Thyroid gland (tissue), 4 donors: ENCODE data around the gene HIPK2.

Experiments used
- POLR2A ChIP-seq, 2 donors: fragments of 450-650 bp; IDR thresholded peaks; one replicate each; pipeline ENCODE4 v1.6.1; 2017; ENCODE audit warnings: antibody characterized with exemption in 2 of 2, mild to moderate bottlenecking in 2 of 2, moderate library complexity in 1 of 2
- TF ChIP-seq, protein P1 (sequence below), 6 experiments: fragments of 200-600 bp in 3 of 6; fragments of 450-650 bp in 3 of 6; sonication (generic) in 3 of 6; IDR thresholded peaks; one replicate each; pipeline ENCODE4 v1.5.1; 2016 to 2019; ENCODE audit warnings: antibody characterized with exemption in 6 of 6, mild to moderate bottlenecking in 2 of 6, inconsistent platforms in 1 of 6, moderate library complexity in 1 of 6

DNA sequence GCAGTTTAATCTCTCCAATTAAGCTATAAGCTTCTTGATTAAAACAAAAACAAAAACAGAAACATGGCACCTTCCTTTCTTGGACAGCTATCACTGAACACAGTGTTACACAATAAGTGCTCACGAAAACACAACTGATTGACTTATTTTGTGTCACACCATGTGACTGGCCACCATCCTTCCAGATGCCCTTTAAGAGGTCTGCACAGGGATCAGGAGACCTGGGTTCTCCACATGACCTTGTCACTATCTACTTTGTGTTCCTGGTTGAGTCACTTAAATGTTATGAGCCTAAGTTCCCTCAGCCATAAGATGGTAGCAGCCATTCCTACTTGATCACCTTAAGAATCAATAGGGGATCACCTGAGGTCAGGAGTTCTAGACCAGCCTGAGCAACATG is 120.1 kb downstream of the HIPK2 start:
- no peak for TF ChIP-seq POLR2A (IDR thresholded peaks at IDR 0.05)
- TF ChIP-seq, protein P1, sequence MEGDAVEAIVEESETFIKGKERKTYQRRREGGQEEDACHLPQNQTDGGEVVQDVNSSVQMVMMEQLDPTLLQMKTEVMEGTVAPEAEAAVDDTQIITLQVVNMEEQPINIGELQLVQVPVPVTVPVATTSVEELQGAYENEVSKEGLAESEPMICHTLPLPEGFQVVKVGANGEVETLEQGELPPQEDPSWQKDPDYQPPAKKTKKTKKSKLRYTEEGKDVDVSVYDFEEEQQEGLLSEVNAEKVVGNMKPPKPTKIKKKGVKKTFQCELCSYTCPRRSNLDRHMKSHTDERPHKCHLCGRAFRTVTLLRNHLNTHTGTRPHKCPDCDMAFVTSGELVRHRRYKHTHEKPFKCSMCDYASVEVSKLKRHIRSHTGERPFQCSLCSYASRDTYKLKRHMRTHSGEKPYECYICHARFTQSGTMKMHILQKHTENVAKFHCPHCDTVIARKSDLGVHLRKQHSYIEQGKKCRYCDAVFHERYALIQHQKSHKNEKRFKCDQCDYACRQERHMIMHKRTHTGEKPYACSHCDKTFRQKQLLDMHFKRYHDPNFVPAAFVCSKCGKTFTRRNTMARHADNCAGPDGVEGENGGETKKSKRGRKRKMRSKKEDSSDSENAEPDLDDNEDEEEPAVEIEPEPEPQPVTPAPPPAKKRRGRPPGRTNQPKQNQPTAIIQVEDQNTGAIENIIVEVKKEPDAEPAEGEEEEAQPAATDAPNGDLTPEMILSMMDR (IDR thresholded peaks at IDR 0.05): no peak
